Fibroblast of pulmonary artery (primary cell): ENCODE results near the gene PGAP1.

Experiments used
- DNase-seq: peaks from one replicate; pipeline ENCODE4 v3.0.0-alpha.2; 2010; ENCODE audit warnings: low read depth
- H3K4me3 ChIP-seq: replicated peaks from 2 replicates; pipeline ENCODE4 v1.5.1; 2011; ENCODE audit warnings: low read depth, mild to moderate bottlenecking, control low read depth, low read length, moderate library complexity
- CTCF ChIP-seq: IDR thresholded peaks from 2 replicates; pipeline ENCODE4 v1.5.1; 2011; ENCODE audit warnings: mild to moderate bottlenecking, control low read depth, low read length, inconsistent platforms; ENCODE audit errors: missing control alignments

Gene PGAP1

GRCh38 chr2:196951973-196952372, 25.5 kb upstream of the PGAP1 start:
- no peak overlapping the region for H3K4me3 ChIP-seq
- DNase-seq = no peak
- no peak for TF ChIP-seq CTCF

- H3K4me3 ChIP-seq = no peak overlapping the region
- no peak for DNase-seq
- no peak for TF ChIP-seq CTCF
These were observed 22.6 kb upstream of the PGAP1 start for GRCh38 chr2:196949116-196949515.

- no peak for DNase-seq
- H3K4me3 ChIP-seq = no peak overlapping the region
- TF ChIP-seq CTCF = no peak
These were observed 18.1 kb upstream of the PGAP1 start for GRCh38 chr2:196944570-196944969.

GRCh38 chr2:196941398-196942078, 15.0 kb upstream of the PGAP1 start:
- H3K4me3 ChIP-seq = no peak overlapping the region
- DNase-seq = peak; percentile 47
- no peak for TF ChIP-seq CTCF

DNA sequence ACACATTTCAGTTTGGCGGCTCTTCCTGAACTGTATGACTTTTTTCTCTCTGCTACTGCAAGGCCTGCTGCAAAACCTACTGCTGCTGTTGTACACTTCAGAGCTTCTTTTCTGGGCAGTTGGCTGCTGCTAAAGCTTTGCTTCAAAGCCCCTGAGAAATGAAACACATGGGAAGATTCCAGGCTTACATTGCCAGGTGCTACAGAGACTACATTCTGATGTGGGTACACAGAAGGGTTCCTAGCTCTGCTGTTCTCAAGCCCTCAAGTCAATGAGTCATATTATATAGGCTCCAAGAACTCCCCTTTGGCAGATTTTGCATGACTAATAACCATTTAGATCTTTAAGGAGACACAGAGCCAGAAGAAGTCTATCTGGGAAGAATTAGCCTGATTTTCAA, 12.9 kb upstream of the PGAP1 start:
- no peak overlapping the region for H3K4me3 ChIP-seq
- TF ChIP-seq CTCF = no peak
- peak; percentile 50 for DNase-seq

- no peak for DNase-seq
- TF ChIP-seq CTCF = no peak
- H3K4me3 ChIP-seq = no peak overlapping the region
These were observed 8.9 kb upstream of the PGAP1 start for GRCh38 chr2:196935432-196935831.

DNA sequence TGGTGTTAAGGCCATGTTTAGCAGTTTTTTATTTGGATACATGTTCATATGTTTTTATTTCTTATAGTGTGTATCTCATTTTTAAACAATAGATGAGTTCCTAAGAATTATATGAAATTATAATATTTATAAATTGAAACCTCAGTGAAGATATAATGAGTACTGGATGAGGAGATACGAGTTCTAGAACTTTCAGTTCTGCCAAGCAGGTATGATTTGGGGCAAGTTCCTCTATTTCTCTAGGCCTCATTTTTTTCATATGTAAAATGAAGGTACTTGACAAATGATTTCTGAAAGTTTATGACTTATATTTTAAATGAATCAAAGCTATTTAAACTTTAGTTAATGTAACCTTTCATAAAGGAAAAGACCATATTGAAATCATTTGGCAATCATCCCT, 8.2 kb upstream of the PGAP1 start:
- no peak for TF ChIP-seq CTCF
- no peak overlapping the region for H3K4me3 ChIP-seq
- DNase-seq = no peak
